CD4-positive, CD25-positive, alpha-beta regulatory T cell (primary cell): ENCODE results near the gene SNTG2. TPM values are rescaled to one million over a fixed set of nuclear protein-coding genes. Genes with fewer than 3 reads are reported as not detected.
A peak's percentile ranks its signal among the peaks of the same experiment; 100 is the strongest.

ENCODE experiments used
- ATAC-seq, 2 donors: fragments of 150-1000 bp; cut with Tn5 transposase; one replicate each; pipeline ENCODE4 v1.10.0; 2021; ENCODE audit warnings: low read depth in 2 of 2, moderate number of reproducible peaks in 2 of 2, moderate library complexity in 1 of 2
- DNase-seq, 3 donors: peaks; one replicate each; pipeline versions ENCODE4 v3.0.0 to v3.0.0-alpha.2; 2012 to 2022; ENCODE audit warnings: mixed read lengths in 1 of 3
- H3K27ac ChIP-seq: one replicate; pipeline ENCODE4 v1.7.0; 2013; ENCODE audit warnings: mild to moderate bottlenecking, low read length; ENCODE audit not compliant: insufficient read depth, poor library complexity, severe bottlenecking
- H3K27me3 ChIP-seq: one replicate; pipeline ENCODE4 v1.7.0; 2013; ENCODE audit warnings: low read length; ENCODE audit not compliant: control insufficient read depth, insufficient read depth
- H3K36me3 ChIP-seq: one replicate; pipeline ENCODE4 v1.7.0; 2013; ENCODE audit warnings: mild to moderate bottlenecking, low read length, moderate library complexity; ENCODE audit not compliant: control insufficient read depth, insufficient read depth
- H3K4me1 ChIP-seq: 2 replicates; pipeline ENCODE4 v1.7.0; 2013; ENCODE audit warnings: mild to moderate bottlenecking, low read length; ENCODE audit not compliant: insufficient read depth, control insufficient read depth, poor library complexity, severe bottlenecking
- H3K4me3 ChIP-seq: one replicate; pipeline ENCODE4 v1.7.0; 2013; ENCODE audit warnings: low read depth, mild to moderate bottlenecking, low read length, moderate library complexity
- H3K9me3 ChIP-seq, 2 experiments: 1 replicate in 1 of 2; 2 replicates in 1 of 2; pipeline ENCODE4 v1.7.0; 2013; ENCODE audit warnings: low read length in 2 of 2, mild to moderate bottlenecking in 1 of 2, moderate library complexity in 1 of 2; ENCODE audit not compliant: control insufficient read depth in 2 of 2
- H3K27ac Mint-ChIP-seq, 3 donors: one replicate each; pipeline ENCODE4 v1.8.0; 2020 to 2022; ENCODE audit warnings: mild to moderate bottlenecking in 3 of 3, mixed read lengths in 3 of 3, moderate library complexity in 2 of 3
- H3K27me3 Mint-ChIP-seq: one replicate; pipeline ENCODE4 v1.8.0; 2022; ENCODE audit warnings: mild to moderate bottlenecking, mixed read lengths
- H3K36me3 Mint-ChIP-seq: one replicate; pipeline ENCODE4 v1.8.0; 2020; ENCODE audit warnings: mixed read lengths
- H3K4me1 Mint-ChIP-seq, 4 donors: one replicate each; pipeline ENCODE4 v1.8.0; 2020 to 2022; ENCODE audit warnings: mixed read lengths in 4 of 4, mild to moderate bottlenecking in 1 of 4
- H3K4me3 Mint-ChIP-seq, 4 donors: one replicate each; pipeline ENCODE4 v1.8.0; 2020 to 2022; ENCODE audit warnings: mild to moderate bottlenecking in 4 of 4, mixed read lengths in 4 of 4, moderate library complexity in 3 of 4
- H3K9me3 Mint-ChIP-seq, 7 donors: one replicate each; pipeline ENCODE4 v1.8.0; 2020 to 2022; ENCODE audit warnings: mixed read lengths in 7 of 7, mild to moderate bottlenecking in 3 of 7, moderate library complexity in 2 of 7
- polyA plus RNA-seq, 4 donors: library from polyadenylated mRNA; unstranded; fragments of 300-500 nt; fragmentation: Illumina TruSeq; gene quantifications; one replicate each; pipeline ENCODE4 v1.2.3, GENCODE V29; 2021
- total RNA-seq: library from RNA; stranded (reverse); gene quantifications from one replicate; pipeline ENCODE4 v1.2.3, GENCODE V29; 2022

Gene SNTG2
- total and polyA plus RNA-seq, 5 donors from 2014 or later, result 0.64 TPM; not detected in 4

DNA sequence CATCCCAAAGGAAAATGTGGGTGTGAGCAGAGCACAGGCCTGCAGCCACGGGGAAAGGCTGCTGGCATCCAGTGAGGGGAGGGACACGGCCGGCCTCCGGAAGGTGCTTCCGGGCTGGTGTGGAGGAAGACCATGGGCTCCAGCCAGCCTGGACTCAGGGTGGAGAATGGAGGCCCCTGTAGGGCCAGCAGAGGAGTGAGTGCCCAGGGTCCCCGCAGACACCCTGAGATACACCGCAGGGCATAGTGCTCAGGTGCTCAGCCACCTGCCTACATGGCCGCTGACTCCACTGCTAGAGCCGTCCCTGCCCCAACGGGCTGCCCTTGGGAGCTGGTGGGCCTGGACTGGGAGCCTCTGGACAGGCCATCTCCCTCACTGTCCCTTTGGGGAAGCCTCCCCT lies 28.5 kb upstream of the SNTG2 start:
- H3K36me3 ChIP-seq, result no peaks in the 10 kb centered on the region
- H3K9me3 ChIP-seq, result no peaks in the 10 kb centered on the region
- no peaks in the 10 kb centered on the region for H3K36me3 Mint-ChIP-seq
- H3K4me3 Mint-ChIP-seq, result no peak overlapping the region
- no peak overlapping the region for H3K27ac Mint-ChIP-seq
- ATAC-seq, result no peak
- no peaks in the 10 kb centered on the region for H3K4me1 Mint-ChIP-seq
- H3K27me3 Mint-ChIP-seq, result no peaks in the 10 kb centered on the region
- H3K27me3 ChIP-seq, result no peaks in the 10 kb centered on the region
- no peak for DNase-seq
- H3K4me1 ChIP-seq, result no peaks in the 10 kb centered on the region
- no peak overlapping the region for H3K27ac ChIP-seq
- no peaks in the 10 kb centered on the region for H3K9me3 Mint-ChIP-seq
- no peak overlapping the region for H3K4me3 ChIP-seq

DNA sequence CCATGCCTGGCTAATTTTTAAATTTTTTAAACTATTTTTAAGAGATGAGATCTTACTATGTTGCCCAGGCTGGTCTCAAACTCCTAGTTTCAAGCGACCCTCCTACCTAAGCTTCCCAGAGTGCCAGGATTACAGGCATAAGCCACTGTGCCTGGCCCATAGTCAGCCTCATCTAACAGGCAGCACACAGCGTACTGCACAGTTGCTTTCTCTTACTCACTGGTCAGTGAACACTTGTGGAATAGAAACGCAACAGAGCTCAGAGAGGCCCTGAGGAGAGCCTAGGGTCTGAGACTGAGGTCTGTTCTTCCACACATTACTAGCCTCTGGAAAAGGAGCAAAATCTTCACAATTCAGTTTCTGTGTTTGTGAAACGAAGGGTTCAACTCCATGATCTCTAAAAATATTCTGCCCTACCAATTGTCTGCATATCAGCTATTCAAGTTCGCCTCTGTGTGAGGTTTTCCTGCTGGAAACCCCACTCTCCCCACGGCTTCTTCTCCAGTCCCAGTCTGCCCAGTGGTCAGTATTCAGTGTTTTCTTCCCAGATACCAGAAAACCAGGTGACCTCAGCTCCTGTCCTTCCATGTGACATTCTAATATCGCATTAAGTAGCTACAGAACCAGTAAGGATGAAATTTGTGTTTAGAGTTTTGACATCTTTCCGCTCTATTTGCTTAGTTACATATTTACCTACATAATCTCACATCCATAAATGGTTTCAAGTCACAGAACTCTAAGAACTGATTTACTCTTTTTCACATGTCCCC lies 26.6 kb upstream of the SNTG2 start:
- no peak overlapping the region for H3K4me3 Mint-ChIP-seq
- H3K36me3 ChIP-seq, result no peaks in the 10 kb centered on the region
- H3K27me3 ChIP-seq, result no peaks in the 10 kb centered on the region
- no peak overlapping the region for H3K27ac ChIP-seq
- DNase-seq (no peak), ATAC-seq (no peak)
- H3K4me3 ChIP-seq, result no peak overlapping the region
- no peak overlapping the region for H3K27ac Mint-ChIP-seq
- H3K4me1 Mint-ChIP-seq, result no peaks in the 10 kb centered on the region
- H3K9me3 ChIP-seq, result no peaks in the 10 kb centered on the region
- no peaks in the 10 kb centered on the region for H3K9me3 Mint-ChIP-seq
- no peaks in the 10 kb centered on the region for H3K4me1 ChIP-seq
- no peaks in the 10 kb centered on the region for H3K27me3 Mint-ChIP-seq
- H3K36me3 Mint-ChIP-seq, result no peaks in the 10 kb centered on the region

DNA sequence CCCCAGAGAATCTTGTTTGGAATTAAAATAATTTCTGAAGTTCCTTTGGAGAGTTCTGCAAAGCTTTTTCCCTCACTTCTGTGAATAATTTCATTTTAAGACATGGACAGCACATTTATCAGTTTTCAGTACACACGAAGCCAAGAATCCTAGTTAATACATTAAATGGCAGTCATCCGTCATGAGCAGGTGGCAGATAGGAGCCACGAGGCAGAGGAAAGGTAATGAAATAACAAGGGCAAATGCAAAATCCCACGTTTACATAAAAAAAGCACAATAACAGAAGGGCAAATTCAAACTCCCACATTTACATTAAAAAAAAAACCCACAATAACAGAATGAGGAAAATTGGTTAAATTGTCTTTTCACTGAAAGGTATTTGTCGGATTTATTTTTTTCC lies 25.9 kb upstream of the SNTG2 start:
- H3K36me3 Mint-ChIP-seq, result no peaks in the 10 kb centered on the region
- H3K27ac Mint-ChIP-seq, result no peak overlapping the region
- no peak for DNase-seq
- H3K4me3 Mint-ChIP-seq, result no peak overlapping the region
- H3K27me3 ChIP-seq, result no peaks in the 10 kb centered on the region
- H3K9me3 Mint-ChIP-seq, result peaks cover 0 to 1% (median 0%) of the 10 kb centered on the region in 7 donors
- H3K9me3 ChIP-seq, result no peaks in the 10 kb centered on the region
- no peaks in the 10 kb centered on the region for H3K4me1 Mint-ChIP-seq
- ATAC-seq, result no peak
- no peak overlapping the region for H3K27ac ChIP-seq
- no peaks in the 10 kb centered on the region for H3K27me3 Mint-ChIP-seq
- H3K4me1 ChIP-seq, result no peaks in the 10 kb centered on the region
- no peak overlapping the region for H3K4me3 ChIP-seq
- no peaks in the 10 kb centered on the region for H3K36me3 ChIP-seq

DNA sequence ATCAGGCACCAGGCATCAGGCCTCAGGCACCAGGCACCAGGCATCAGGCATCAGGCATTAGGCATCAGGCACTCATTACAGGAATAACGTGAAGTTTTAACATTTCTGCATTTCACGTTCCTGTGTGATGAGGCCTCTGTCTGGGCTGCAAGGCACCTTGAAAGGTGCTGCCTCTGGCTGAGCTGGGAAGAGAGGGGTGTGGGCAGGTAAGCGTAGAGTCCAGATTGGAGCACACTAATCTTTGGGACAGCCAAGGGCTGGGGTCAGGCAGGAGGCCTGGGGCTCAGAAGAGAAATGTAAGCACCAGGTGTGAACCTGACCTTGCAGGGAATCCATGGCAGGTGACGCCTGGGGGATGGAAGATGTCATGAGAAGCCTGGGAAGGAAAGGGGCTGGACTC lies 25.3 kb upstream of the SNTG2 start:
- H3K9me3 Mint-ChIP-seq, result peaks cover 0 to 1% (median 0%) of the 10 kb centered on the region in 7 donors
- Histone ChIP-seq H3K27ac (no peak overlapping the region), H3K9me3 (no peaks in the 10 kb centered on the region), H3K36me3 (no peaks in the 10 kb centered on the region), H3K4me3 (no peak overlapping the region), H3K4me1 (no peaks in the 10 kb centered on the region), H3K27me3 (no peaks in the 10 kb centered on the region)
- no peak for ATAC-seq
- no peaks in the 10 kb centered on the region for H3K4me1 Mint-ChIP-seq
- no peaks in the 10 kb centered on the region for H3K27me3 Mint-ChIP-seq
- no peak overlapping the region for H3K4me3 Mint-ChIP-seq
- H3K36me3 Mint-ChIP-seq, result no peaks in the 10 kb centered on the region
- peak overlapping the region in 1 of 3 donors; percentile 64 for H3K27ac Mint-ChIP-seq
- no peak for DNase-seq

DNA sequence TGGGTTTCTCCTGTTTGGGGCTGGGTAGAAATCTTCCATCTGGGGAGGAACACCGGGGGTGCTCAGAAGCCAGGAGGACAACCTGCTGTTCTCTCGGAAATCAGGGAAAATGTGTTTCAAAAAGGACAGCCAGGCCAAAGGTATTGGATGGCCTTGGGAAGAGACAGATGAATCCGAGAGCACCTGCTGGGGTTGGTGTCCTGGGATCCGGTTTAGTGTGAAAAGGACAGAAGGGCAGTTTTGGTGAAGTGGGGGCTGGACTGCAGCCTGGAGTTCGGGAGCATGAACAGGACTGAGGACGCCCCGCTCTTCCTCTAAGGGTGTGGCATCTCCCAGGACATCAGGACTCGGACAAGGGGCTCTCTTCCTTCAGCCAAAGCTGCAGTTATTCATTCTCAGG lies 24.9 kb upstream of the SNTG2 start:
- DNase-seq (no peak), ATAC-seq (no peak)
- Histone ChIP-seq H3K27ac (no peak overlapping the region), H3K4me1 (no peaks in the 10 kb centered on the region), H3K27me3 (no peaks in the 10 kb centered on the region), H3K9me3 (no peaks in the 10 kb centered on the region), H3K36me3 (no peaks in the 10 kb centered on the region), H3K4me3 (no peak overlapping the region)
- no peaks in the 10 kb centered on the region for H3K36me3 Mint-ChIP-seq
- no peaks in the 10 kb centered on the region for H3K4me1 Mint-ChIP-seq
- H3K9me3 Mint-ChIP-seq, result peaks cover 0 to 1% (median 0%) of the 10 kb centered on the region in 7 donors
- no peaks in the 10 kb centered on the region for H3K27me3 Mint-ChIP-seq
- H3K27ac Mint-ChIP-seq, result peak overlapping the region in 1 of 3 donors; percentile 64
- H3K4me3 Mint-ChIP-seq, result no peak overlapping the region

DNA sequence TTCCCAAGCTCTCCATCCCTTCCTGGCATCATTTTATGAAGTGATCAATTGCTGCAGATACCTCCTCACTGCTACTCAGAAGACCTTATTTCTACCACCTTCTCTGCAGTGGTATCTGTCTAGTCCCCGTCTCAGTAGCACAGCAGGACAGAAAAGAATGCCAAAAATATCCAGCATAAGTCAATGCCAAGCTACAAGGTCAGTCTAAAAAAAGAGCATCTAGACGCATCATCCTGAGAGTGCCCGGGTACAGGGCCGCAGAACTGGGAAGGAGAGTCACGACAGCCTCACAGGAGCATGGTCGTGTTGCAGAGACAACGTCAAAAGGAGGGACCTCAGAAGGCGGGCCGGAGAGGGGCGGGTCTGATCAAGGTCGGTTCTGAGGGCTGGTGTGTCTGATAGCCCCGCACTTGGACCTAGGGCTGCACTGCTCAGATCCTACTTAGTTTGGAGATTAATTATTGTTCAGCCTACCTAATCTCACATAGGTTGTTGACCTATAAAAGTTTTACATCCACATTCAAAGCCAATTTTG lies 24.3 kb upstream of the SNTG2 start:
- Mint-ChIP-seq H3K36me3 (no peaks in the 10 kb centered on the region), H3K27ac (no peak overlapping the region), H3K4me3 (no peak overlapping the region), H3K9me3 (peaks cover 0 to 1% (median 0%) of the 10 kb centered on the region in 7 donors), H3K27me3 (no peaks in the 10 kb centered on the region), H3K4me1 (no peaks in the 10 kb centered on the region)
- Histone ChIP-seq H3K9me3 (no peaks in the 10 kb centered on the region), H3K4me3 (no peak overlapping the region), H3K4me1 (no peaks in the 10 kb centered on the region), H3K27me3 (no peaks in the 10 kb centered on the region), H3K36me3 (no peaks in the 10 kb centered on the region), H3K27ac (no peak overlapping the region)
- DNase-seq, result no peak
- ATAC-seq, result no peak

DNA sequence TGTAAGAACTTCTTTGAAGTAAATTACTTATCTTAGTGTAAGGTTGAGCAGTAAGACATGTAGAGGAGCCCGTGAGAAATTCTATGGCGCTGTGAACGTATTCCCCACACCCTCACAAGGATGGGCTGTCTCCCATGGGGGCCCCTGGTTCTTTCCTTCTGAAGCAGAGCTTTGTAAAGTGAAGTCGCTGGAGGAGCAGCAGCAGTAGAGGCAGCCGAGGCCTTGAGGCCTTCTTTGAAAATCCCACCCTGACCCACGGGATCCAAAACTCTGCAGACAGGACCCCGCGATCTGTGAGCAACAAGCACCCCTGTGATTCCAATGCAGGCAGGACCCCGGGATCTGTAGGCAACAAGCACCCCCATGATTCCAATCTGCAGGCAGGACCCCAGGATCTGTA lies 23.8 kb upstream of the SNTG2 start:
- no peak for ATAC-seq
- Histone ChIP-seq H3K27ac (no peak overlapping the region), H3K4me1 (no peaks in the 10 kb centered on the region), H3K27me3 (no peaks in the 10 kb centered on the region), H3K4me3 (no peak overlapping the region), H3K36me3 (no peaks in the 10 kb centered on the region), H3K9me3 (no peaks in the 10 kb centered on the region)
- Mint-ChIP-seq H3K27ac (no peak overlapping the region), H3K4me3 (no peak overlapping the region), H3K27me3 (no peaks in the 10 kb centered on the region), H3K4me1 (no peaks in the 10 kb centered on the region), H3K9me3 (peaks cover 0 to 1% (median 0%) of the 10 kb centered on the region in 7 donors), H3K36me3 (no peaks in the 10 kb centered on the region)
- no peak for DNase-seq
